Stimulated activated CD8-positive, alpha-beta memory T cell treated with anti-CD3 and anti-CD28 coated beads, Interleukin-15, amount 100 ng/mL, for 4 hours (primary cell): ENCODE results near the gene FAM120A.

ENCODE experiments used
- DNase-seq, 2 donors: peaks; one replicate each; pipeline ENCODE4 v3.0.0-alpha.2; 2020; ENCODE audit warnings: low read depth in 2 of 2

Gene FAM120A

DNA sequence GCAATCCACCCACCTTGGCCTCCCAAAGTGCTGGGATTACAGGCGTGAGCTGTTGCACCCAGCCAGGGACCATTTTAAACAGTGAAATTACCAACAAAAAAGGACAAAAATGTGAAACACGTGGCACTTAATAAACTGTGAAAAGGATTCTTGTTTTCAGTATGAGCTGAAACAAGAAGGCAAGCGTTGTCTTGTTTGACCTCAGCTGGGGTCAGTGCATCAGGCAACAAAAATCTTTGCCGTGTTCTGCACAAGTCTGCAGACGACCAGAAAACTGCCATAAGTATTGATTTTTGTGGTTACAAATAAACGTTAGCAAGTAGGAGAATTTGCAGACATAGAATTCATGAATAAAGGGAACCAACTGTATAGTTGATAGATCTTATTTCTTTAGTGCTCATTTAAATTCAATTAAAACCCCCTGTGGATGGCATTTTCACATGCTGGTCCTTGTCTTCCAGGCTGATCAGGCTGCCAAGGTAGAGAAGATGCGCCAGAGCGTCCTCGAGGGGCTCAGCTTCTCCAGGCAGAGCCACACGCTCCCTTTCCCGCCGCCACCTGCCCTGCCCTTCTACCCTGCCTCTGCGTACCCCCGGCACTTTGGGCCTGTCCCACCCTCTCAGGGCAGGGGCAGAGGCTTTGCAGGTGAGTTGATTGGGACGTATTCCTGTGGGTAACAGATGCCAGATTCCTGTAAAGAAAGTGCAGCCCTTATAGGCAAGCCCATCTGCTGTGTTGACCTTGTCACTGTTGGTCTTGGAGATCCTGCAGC lies 106.1 kb downstream of the FAM120A start:
- DNase-seq = no peak

DNA sequence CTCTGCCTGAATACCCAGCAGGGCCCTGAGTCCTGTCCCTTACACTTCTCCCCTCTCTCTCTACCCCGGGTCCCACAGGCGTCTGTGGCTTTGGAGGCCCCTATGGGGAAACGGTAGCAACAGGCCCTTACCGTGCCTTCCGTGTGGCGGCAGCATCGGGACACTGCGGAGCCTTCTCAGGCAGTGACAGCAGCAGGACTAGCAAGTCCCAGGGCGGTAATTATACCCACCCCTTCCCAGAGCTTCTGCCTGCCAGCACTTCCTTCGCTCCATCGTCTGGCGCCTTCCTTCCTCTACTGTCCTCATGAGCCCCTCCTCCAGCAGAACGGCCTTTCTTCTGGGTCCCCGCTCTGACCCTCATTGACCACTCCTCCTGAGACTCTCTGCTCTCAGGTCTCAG lies 107.0 kb downstream of the FAM120A start:
- DNase-seq = no peak

DNA sequence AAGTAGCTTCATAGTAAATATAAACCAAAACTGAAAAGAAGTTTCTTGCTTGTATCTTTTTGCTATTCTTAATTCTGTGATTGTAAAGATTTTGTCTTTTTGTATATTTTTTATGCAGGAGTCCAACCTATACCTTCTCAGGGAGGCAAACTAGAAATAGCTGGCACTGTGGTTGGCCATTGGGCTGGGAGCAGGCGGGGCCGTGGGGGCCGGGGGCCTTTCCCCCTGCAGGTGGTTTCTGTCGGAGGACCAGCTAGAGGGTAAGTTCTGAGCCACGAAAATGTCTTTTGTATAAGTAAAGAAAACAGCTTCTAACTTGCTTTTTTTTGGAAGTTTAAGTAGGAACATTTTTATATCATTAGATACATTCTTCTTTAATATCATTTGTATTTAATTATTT lies 109.5 kb downstream of the FAM120A start:
- no peak for DNase-seq

DNA sequence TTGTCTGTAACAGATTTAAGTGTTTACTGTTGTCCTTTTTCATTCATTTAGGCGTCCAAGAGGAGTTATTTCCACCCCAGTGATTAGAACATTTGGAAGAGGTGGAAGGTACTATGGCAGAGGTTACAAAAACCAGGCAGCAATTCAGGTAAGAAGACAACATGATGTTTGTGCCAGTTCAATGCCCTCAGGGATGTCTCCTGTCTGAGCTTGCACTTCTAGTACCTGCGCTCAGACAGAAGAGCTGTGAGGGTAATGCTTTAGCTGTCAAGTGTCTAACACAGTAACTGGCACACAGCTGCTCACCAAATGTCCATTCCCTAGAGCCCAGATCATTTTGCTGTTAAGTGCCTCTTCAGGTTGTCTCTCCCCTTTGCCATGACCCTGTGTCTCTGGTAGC lies 110.7 kb downstream of the FAM120A start:
- no peak for DNase-seq

DNA sequence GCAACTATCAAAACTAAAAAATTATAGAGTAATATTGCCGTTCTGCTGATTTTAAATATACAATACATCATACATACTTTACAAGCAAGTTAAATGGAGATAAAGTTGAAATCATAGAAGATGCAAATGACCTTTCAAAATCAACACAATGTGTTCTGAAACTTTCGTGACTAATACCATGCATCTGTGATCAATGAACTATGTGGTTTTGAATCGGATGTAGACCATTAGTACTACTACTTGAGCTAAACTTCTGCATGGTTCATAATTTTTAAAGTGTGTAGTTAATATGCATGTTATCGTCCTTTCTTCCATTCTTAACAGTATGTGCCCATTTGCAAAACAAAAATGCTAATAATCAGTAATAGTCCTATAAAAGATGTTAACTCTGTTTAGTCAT lies 113.6 kb downstream of the FAM120A start:
- DNase-seq = no peak

DNA sequence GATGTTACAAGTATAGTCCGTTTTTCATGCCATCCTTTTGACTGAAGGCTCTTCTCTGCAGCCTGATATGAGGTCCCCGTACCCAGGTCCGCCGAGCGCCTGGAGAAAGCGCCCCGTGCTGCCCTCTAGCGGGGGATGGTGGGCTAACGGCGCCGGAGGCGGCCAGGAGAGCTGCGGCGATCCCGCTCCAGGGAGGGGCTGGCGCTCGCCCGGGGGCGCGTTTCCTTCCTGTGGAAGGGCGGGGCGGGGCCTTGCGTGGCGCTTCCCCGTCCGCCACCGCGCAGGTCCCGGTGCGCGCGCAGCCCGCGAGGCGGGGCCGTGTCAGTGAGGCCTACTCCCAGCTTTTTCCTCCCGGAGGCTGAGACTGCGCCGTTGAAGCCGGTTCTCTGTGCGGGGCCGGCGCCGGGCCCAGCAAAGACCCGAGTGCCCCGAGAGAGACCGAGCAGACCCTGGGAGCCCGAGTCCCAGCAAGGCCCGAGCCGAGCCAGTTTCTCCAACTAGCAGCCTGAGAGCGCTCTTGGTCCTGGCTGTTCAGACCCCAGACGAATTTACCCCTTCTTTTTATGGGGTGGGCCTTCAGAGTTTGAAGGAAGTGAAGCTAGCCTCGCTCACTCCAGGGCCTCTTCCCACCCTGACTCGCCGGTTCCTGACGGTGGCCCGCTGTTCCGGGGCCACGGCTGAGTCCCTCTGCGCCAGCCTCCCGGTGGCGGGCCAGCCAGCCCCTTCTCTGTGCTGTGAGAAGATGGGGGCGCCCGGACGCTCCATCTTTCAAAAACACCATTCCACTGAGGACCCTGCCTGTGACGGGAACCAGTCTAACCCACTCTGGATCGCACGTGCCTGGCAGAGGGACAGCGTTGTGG lies 115.2 kb downstream of the FAM120A start:
- peak; percentile 96 to 98 for DNase-seq

DNA sequence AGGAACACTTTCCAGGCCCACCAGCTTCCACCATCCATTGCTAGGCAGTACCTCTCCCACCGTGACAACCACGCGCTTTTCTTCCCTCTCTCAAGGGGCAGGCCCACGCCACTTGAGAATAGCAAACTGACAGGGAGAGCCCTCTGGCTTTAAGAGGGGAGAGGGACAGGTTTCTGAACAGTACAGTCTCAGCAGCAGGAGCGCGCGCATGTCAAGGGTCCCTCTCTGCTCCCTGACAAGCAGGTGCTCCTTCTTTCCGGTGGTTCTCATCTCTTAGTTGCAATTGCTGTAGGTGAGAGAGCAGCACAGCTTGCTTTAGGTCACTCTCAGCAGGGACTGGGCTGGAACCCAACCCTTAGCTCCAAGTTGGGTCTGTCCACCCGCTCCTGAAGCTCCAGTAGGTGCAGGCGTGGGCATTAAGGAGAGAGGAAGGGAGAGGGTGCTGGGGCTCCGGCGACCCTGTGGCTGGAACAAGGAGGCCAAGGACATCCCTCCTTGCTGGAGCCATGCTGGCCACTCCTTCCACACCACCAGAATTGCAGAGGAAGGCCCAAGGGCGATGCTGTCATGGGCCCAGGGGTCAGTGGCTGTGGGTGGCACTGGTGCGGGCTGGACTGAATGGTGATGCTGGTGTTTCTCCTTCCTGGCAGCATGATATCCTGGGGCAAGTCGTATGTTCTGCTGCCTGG lies 115.9 kb downstream of the FAM120A start:
- DNase-seq = no peak

DNA sequence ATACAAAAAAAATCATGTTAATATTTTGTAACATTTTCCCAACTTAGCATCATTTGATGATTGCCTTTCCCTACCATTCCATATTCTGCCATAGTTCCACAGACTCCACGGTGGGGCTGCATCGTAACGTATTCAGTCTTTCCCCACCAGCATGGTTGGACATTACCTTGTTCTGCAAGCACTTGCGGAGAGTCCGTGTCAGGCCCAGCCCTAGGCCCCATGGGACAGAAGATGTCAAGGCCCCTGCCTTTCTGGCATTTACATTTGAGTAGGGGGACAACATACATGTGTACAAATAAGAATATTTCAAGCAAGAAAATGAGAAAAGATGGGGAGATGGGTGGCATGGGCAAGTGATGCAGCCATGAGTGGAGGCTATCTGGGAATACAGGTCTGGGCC lies 116.7 kb downstream of the FAM120A start:
- no peak for DNase-seq

DNA sequence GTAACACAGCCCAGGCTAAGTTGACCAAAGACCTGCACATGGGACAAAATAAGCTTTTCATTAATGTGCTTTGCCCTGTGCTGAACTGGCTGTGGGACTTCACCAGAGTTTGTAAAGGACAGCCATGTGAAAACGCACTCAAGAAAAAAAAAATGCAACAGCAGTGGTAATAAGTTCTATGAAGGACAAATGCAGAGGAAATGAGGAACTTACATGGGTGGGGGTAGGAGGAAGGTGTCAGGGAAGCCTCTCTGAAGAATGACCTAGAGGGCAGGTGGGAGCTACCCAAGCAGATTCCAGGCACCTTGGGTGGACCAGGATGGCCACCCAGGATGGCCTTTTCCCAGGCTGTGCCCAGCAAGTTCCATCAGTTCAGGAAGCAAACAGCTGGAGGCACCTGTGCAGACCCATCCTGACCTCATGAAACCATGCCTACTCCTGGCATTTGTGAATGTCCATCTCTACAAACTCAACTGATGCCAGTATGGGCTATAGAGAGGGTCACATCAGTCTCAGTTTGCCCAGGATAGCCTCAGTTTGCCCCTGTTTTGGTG lies 118.2 kb downstream of the FAM120A start:
- DNase-seq = no peak

DNA sequence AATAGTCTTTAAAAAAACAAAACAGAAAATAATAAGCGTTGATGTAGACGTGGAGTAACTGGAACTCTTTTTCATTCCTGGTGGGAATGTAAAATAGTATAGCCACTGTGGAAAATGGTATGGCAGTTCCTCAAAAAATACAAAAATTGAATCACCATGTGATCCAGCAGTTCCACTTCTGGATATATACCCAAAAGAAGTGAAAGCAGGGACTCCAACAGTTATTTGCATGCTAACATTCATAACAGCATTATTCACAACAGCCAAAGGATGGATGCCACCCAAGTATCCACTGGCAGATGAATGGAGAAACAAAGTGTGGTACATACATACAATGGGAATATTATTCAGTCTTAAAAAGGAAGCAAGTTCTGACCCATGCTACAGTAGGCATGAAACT lies 120.7 kb downstream of the FAM120A start:
- DNase-seq = no peak

DNA sequence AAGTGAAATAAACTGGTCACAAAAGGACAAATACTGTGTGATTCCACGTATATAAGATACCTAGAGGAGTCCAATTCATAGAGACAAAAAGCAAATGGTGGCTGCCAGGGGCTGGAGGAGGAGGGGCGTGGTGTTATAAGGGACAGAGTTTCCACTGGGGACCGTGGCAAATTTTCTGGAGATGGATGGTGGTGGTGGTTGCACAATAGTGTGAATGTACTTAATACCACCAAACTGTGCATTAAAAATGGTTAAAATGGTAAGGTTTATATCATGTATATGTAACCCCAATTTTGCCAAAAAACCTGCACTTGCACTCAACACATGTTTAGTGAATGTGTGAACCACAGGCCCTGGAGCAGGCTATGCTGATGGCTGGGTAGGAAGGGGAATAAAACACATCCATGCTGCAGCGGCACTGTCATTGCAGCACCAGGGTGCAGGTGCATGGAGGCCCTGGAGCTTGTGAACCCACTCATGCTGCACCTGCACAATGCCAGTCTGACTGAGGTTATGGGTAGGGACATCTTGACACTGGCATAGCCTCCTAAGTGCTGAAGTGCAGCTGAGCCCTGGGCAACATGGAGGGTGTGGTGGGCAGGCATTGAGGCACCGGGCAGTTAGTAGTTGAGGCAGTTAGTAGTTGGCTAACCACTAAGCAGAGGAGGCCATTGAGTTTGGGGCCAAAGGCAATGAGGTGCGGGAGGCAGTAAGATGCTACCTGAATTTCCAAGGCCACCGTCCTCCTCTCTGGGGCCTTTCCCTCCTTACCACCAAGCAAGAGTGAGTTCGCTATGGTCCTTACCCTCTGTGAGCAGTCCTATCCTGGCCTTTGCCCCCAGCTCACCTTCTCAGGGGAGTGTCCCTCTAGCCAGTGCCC lies 121.4 kb downstream of the FAM120A start:
- DNase-seq = no peak

DNA sequence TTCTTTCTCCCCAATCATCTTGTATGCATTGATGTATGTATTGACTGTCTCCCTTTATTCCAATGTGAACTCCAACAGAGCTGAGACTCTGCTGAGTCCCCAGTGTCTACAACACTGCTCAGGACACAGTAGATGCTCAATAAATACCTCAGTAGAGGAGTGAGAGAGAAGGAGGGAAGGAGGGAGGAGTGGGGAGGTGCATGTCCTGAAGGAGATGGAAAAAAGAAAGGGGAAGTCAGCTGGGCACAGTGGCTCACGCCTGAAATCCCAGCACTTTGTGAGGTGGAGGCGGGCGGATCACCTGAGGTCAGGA lies 122.0 kb downstream of the FAM120A start:
- no peak for DNase-seq

DNA sequence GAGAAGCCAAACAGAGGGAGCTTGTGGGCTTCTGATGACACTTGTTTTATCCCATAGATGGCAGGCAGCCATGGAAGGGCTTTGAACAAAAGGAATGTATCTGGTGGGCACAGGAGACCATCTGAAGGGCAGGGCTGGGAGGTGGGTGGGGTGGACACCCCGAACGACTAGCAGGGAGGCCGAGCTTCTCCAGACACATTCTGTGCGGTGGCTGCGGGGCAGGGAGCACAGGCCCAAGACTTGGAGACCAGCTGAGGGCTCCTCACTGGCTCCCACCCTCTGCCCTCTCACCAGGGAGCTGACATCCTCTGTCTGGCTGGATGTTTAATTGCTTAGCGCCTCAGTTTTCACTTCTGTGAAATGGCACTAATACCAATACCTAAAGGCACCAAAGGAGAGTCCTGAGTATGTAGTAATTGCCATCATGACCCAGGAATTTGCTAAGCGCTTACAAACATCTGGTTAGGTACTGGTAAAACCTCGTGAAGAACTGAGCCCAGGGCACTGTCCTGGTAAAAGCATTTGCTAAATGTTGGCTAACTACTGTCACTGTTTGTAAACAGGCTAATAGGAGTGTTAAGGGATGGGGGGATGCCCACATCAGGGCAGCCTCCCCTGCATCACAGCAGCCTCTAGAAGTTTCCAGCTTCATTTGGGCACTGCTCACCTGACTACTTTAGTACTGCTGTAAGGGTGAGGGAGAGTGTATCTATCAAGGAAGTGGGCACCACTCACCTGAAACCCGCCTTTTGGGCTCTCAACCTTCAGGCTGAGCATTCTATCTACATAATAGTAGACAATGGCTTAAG lies 122.8 kb downstream of the FAM120A start:
- DNase-seq = no peak

DNA sequence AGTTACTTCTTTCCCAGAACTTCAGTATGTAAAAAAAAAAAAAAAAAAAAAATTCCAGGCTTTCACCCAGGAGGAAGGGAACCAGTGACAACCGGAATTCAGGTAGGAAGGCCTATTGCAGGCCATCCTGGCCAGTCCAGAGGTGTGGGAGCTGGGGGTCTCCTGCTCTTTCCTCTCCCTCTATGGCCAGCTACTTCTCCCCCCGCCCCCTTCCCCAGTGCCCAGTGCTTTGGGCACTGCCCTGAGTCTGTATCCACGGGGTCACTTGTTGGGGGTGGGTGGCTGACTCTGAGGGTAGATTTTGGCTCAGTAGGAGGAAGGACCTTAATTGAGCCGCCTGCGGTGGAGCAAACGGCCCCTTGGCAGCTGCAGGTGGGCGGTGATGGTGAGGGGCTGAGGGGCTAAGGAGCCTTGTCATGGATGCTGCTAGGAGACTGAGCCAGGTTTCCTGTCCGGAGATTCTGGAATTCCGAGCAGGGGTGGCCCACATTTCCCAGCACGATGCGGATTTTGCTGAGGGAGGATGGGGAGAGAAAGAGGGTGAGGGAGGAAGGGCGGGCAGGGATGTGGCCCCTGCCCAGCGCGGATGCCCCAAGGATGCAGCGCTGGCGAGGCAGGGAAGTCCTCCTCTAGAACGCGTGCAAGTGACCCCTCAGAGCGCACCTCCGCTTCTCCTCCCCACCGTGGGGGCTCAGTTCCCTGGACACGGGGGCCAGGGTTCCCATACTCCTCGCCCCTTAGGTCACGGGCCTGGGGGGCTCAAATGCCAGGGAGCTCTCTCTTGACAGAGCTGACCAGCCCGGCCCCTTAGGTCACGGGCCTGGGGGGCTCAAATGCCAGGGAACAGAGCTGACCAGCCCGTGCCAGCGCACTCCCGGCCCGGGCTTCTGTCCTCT lies 123.7 kb downstream of the FAM120A start:
- no peak for DNase-seq

DNA sequence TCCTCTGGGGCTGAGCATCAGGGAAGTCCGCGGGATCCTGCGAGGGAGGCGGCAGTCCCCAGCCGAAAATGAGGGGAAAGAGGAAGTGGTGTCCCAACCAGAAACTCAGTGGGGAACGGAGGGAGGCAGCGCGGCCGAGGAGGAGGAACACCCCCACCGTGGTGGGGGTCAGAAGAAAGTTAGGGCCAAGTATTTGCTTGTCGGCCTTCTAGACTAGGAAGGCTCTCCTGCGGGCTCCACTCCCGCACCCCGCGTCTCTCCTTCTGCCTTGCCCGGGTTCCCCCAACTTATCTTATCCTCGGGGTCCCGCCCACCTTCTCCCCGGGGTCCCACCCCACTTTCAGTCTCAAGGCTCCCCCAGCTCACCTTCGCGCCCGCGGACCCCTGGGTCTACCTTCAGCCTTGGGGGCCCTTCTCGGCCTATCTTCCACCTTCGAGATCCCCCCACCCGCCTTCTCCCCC lies 124.3 kb downstream of the FAM120A start:
- DNase-seq = peak; percentile 29 to 38

DNA sequence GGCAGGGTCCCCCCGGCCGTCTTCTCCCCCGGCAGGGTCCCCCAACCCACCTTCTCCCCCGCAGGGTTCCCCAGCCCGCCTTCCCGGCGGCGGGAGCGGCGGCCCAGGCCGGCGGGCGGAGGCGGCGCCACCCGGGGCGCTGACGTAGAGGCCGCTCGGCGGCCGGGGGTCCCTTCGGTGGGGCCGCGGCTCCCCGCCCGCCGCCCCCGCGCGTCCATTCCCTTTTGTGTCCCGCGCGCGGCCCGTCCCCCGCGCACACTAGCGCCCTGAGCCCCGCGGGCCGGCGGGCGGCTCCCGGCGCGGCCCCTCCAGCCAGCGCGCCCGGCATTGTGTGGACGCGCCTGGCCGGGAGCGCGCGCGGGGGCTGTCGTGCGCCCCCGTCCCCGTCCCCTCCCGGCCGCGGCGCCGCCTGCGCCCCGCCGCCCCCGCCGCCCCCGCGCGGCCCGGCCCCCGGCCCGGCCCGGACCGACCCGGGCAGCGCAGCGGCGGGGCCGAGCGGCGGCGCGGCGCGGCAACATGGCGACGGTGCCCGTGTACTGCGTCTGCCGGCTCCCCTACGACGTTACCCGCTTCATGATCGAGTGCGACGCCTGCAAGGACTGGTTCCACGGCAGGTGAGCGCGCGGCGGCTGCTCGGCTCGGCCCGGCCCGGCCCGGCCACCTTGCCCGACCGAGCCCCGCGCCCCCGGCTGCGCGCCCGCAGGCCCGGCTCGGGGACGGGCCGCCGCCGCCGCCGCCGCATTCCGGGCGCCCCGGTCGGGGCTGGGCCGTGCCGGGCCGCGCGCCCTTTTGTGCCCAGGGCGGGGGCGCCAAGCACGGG lies 125.0 kb downstream of the FAM120A start, which contains the start of gene PHF2:
TSS of gene PHF2 (plus strand) at position 327 of the 820 bp plus-strand sequence. CDS start at position 517, 190 bp downstream.
- no peak for DNase-seq

DNA sequence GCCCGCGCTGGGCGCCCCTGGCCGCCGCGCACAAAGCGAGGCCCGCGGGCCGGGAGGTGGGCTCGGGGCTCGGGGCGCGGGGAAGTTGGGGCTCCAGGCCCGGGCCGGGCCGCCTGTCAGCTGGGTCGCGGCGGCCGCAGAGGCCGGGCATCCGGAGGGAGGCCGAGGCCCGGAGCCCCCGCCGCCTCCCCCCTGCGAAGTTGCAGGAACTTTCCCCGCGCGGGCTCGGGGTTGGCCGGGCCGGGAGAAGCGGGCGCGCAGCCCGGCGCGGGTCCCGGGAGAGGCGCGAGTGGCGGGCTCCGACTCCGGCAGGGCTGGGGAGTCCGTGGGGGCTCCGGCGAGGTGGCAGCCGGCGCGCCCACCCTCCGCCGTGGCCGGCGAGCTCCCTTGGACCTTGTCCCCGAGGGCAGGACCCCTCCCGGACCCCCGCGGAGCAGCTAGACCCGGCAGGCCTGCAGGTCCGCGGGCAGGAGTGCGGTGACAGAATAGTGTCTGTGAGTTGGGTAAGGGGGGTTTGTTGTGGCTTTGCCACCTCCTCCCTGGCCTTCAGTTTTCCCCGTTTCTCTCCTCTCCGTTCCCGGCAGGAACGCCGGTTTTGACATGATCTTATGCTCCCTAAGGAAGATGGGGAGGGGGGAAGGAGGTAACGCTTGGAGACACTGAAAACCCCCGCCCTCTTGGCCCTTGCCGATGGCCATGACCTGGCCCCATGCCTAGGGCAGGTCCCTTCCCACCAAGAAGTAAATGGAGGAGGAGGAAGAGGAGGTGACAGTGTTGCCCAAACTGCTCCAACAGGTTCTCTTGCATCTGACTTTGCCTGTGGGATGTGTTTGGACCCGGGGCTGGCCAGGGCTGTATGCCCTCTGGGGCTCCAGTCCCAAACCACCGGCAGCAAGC lies 125.8 kb downstream of the FAM120A start:
- no peak for DNase-seq
